SK-N-SH treated with all-trans-retinoic acid at 6 μM for 48 hours (cell line): ENCODE measurements around the gene SMG1.
"Not testable (repeated sequence)": the region's sequence is repeated elsewhere in the genome, so short reads cannot be mapped to it uniquely, and the experiment has no call there.

Experiments
- ATAC-seq: fragments of 200-7000 bp; cut with Tn5 transposase; 3 replicates; pipeline ENCODE4 v1.9.1; 2020; ENCODE audit warnings: mild to moderate bottlenecking, moderate library complexity

Gene SMG1

GRCh38 chr16:18770336-18770962, 155.8 kb downstream of the SMG1 start:
- ATAC-seq, result not testable (repeated sequence)

DNA sequence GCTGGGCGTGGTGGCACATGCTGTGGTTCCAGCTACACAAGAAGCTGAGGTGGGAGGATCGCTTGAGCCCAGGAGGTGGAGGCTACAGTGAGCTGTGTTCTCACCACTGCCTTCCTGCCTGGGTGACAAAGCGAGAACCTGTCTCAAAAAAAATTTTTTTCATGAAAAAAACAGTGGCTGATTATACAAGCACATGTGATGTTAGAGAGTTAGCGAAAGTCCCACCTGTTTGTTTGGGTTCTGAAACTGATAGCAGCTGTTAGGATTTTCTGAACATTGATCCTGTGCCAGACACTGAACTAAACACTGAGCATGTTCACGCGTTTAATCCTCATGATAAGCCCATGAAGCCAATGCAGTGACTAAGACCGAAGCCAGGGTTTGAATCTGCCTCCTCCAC, 159.0 kb downstream of the SMG1 start:
- not testable (repeated sequence) for ATAC-seq

GRCh38 chr16:18762713-18763112, 163.5 kb downstream of the SMG1 start:
- ATAC-seq, result peak; percentile 65

- peak; percentile 95 for ATAC-seq
Measured at GRCh38 chr16:18759598-18760520, 166.3 kb downstream of the SMG1 start.

DNA sequence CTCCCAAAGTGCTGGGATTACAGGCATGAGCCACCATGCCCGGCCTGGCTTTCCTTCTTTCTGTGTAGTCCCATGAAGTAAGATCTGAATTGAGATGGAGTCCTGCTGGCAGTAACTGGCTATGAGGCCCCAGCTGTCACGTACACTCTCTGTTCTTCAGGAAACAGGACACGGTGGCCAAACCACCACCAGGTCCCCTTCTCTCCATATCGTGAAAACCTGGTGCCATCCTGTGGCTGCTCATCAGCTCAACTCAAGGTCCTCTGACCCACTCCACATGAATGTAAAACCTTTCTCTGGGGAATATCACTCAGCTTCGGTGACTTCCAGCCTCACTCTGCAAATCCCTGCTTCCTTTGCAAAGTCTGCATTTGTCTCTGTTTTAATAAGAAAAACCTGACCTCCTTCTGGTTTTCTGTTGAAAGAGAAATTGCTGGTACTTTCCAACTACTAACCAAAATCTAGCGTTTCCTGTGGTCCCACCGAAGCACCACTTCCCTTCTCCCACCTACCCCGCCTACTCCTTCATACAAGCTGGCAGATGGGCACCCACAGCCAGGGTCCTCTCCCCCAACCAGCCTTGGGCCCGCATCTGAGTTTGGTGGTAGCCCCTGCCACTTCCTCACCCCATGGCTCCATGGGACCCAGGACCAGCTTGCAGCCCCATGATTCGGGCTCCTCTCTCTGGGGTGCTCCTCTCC, 168.1 kb downstream of the SMG1 start:
- not testable (repeated sequence) for ATAC-seq

DNA sequence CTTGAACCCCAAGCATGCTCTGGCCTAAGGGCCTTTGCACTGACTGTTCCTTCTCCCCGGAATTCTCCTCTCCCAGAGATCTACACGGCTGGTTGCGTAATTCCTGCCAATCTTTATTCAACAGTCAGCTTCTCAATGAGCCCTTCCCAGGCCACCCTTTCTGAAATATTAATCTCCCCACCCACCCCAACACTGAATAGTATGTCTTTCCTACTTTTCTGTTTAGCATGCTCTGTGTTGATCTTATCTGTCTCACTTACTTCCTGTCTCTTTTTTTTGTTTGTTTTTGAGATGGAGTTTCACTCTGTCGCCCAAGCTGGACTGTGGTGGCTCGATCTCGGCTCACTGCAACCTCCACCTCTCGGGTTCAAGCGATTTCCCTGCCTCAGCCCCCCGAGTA, 169.6 kb downstream of the SMG1 start:
- ATAC-seq, result not testable (repeated sequence)
